HCT116 (cell line): Measurements from ENCODE around the gene CHADL. TPM values are rescaled to one million over a fixed set of nuclear protein-coding genes. Genes with fewer than 3 reads are reported as not detected.

ENCODE experiments used
- ATAC-seq: fragments of 200-7000 bp; cut with Tn5 transposase; 2 replicates; pipeline ENCODE4 v1.9.1; 2020; ENCODE audit warnings: mild to moderate bottlenecking, moderate library complexity
- BruUV-seq: library from RNA; stranded (reverse); fragments of 400-500 nt; replicated peaks from 2 replicates; lab custom pipeline; 2021; lab: Mats Ljungman, UMichigan
- CTCF ChIA-PET: fragments of 300-600 bp; sonication (Branson Sonifier 250); formaldehyde crosslinking; loops from one replicate; lab custom pipeline; 2021; ENCODE audit warnings: antibody characterized with exemption; lab: Charles Lee
- POLR2A ChIA-PET: fragments of 300-600, 350-600 bp; sonication (Branson Sonifier 250); formaldehyde crosslinking; loops from one replicate; lab custom pipeline; 2021; ENCODE audit warnings: antibody characterized with exemption; lab: Charles Lee
- RAD21 ChIA-PET, 2 experiments: fragments of 300-600 bp; sonication (Branson Sonifier 250); formaldehyde crosslinking; loops; one replicate each; lab custom pipeline; 2023; ENCODE audit warnings: low total read pairs in 2 of 2; ENCODE audit not compliant: uncharacterized antibody in 2 of 2, unreplicated experiment in 2 of 2, low non-redundant PET in 1 of 2; lab: Charles Lee
- DNase-seq: peaks from one replicate; pipeline ENCODE4 v3.0.0-alpha.2; 2010; ENCODE audit warnings: low read depth, low spot score
- H2AFZ ChIP-seq: fragments of 200-600 bp; shearing (Covaris generic), sonication (generic); 2 replicates; pipeline ENCODE4 v1.6.1; 2017; ENCODE audit warnings: low read depth, mixed run types, mixed read lengths, antibody characterized with exemption, low read length; ENCODE audit not compliant: poor library complexity, severe bottlenecking
- H3K27ac ChIP-seq: 2 replicates; pipeline ENCODE4 v1.5.1; 2012; ENCODE audit warnings: low read depth, low read length
- H3K27me3 ChIP-seq: fragments of 200-600 bp; sonication (generic); 2 replicates; pipeline ENCODE4 v1.6.1; 2016; ENCODE audit warnings: mixed run types, low read length, mixed read lengths; ENCODE audit not compliant: insufficient read depth
- H3K36me3 ChIP-seq, 2 experiments: fragments of 200-500 bp in 1 of 2; fragments of 200-600 bp in 1 of 2; sonication (Bioruptor generic) in 1 of 2; sonication (generic) in 1 of 2; 2 replicates each; pipeline versions ENCODE4 v1.5.1 to v1.6.1; 2014 to 2016; ENCODE audit warnings: low read length in 2 of 2, inconsistent platforms in 1 of 2, mixed read lengths in 1 of 2, mixed run types in 1 of 2; ENCODE audit not compliant: insufficient read depth in 2 of 2, control insufficient read depth in 1 of 2
- H3K4me1 ChIP-seq, 2 experiments: fragments of 200-600 bp in 1 of 2; sonication (generic) in 1 of 2; 2 replicates each; pipeline versions ENCODE4 v1.5.1 to v1.6.1; 2012 to 2017; ENCODE audit warnings: low read length in 2 of 2, inconsistent platforms in 1 of 2, mild to moderate bottlenecking in 1 of 2, mixed read lengths in 1 of 2, mixed run types in 1 of 2, moderate library complexity in 1 of 2; ENCODE audit not compliant: insufficient read depth in 2 of 2, control insufficient read depth in 1 of 2
- H3K4me2 ChIP-seq: fragments of 200-600 bp; sonication (generic); 2 replicates; pipeline ENCODE4 v1.6.1; 2017; ENCODE audit warnings: mixed run types, low read length, mixed read lengths
- H3K4me3 ChIP-seq, 2 experiments: fragments of 200-600 bp in 1 of 2; sonication (generic) in 1 of 2; replicated peaks in 1 of 2; 2 replicates each; pipeline ENCODE4 v1.5.1; 2011 to 2016; ENCODE audit warnings: low read length in 2 of 2, control low read depth in 1 of 2, low read depth in 1 of 2, mild to moderate bottlenecking in 1 of 2, mixed read lengths in 1 of 2, mixed run types in 1 of 2
- H3K79me2 ChIP-seq: fragments of 200-600 bp; sonication (generic); 2 replicates; pipeline ENCODE4 v1.6.1; 2017; ENCODE audit warnings: mild to moderate bottlenecking, mixed run types, low read length, moderate library complexity, mixed read lengths; ENCODE audit not compliant: insufficient read depth
- H3K9ac ChIP-seq: fragments of 200-600 bp; sonication (generic); 2 replicates; pipeline ENCODE4 v1.6.1; 2016; ENCODE audit warnings: low read length, mixed read lengths
- H3K9me2 ChIP-seq: fragments of 200-600 bp; sonication (generic), shearing (Covaris generic); 2 replicates; pipeline ENCODE4 v1.6.1; 2017; ENCODE audit warnings: mixed run types, mild to moderate bottlenecking, moderate library complexity; ENCODE audit not compliant: insufficient read depth
- H3K9me3 ChIP-seq, 2 experiments: fragments of 200-500 bp in 1 of 2; fragments of 200-600 bp in 1 of 2; sonication (Bioruptor generic) in 1 of 2; sonication (generic) in 1 of 2; 2 replicates each; pipeline ENCODE4 v1.6.1; 2014 to 2017; ENCODE audit warnings: low read length in 2 of 2, mixed read lengths in 2 of 2, inconsistent platforms in 1 of 2, low read depth in 1 of 2, mild to moderate bottlenecking in 1 of 2, mixed run types in 1 of 2, moderate library complexity in 1 of 2; ENCODE audit not compliant: control insufficient read depth in 1 of 2, insufficient read depth in 1 of 2
- H4K20me1 ChIP-seq: fragments of 200-600 bp; sonication (generic), shearing (Covaris generic); 2 replicates; pipeline ENCODE4 v1.6.1; 2017; ENCODE audit warnings: mixed run types, mild to moderate bottlenecking, moderate library complexity; ENCODE audit not compliant: insufficient read depth
- CBX3 ChIP-seq: IDR thresholded peaks from 2 replicates; pipeline ENCODE4 v1.6.1; 2012; ENCODE audit warnings: low read depth
- CTCF ChIP-seq, 3 experiments: fragments of 200-600 bp in 1 of 3; sonication (generic) in 1 of 3; IDR thresholded peaks in 2 of 3; conservative IDR thresholded peaks in 1 of 3; 2 replicates each; pipeline ENCODE4 v1.5.1; 2012 to 2017; ENCODE audit warnings: low read depth in 2 of 3, low read length in 2 of 3, antibody characterized with exemption in 1 of 3, borderline replicate concordance in 1 of 3, control low read depth in 1 of 3, mild to moderate bottlenecking in 1 of 3, mixed read lengths in 1 of 3, mixed run types in 1 of 3, moderate library complexity in 1 of 3; ENCODE audit not compliant: insufficient read depth in 1 of 3
- EGR1 ChIP-seq: IDR thresholded peaks from 2 replicates; pipeline ENCODE4 v1.6.1; 2012; ENCODE audit warnings: low read depth
- EZH2phosphoT487 ChIP-seq: fragments of 200-600 bp; IDR thresholded peaks from 2 replicates; pipeline ENCODE4 v1.6.1; 2018; ENCODE audit warnings: antibody characterized with exemption, borderline replicate concordance
- FOSL1 ChIP-seq: IDR thresholded peaks from 2 replicates; pipeline ENCODE4 v1.6.1; 2012; ENCODE audit warnings: low read depth
- JUND ChIP-seq: IDR thresholded peaks from 2 replicates; pipeline ENCODE4 v1.6.1; 2012
- POLR2A ChIP-seq: IDR thresholded peaks from 2 replicates; pipeline ENCODE4 v1.7.0; 2011; ENCODE audit warnings: borderline replicate concordance; ENCODE audit not compliant: insufficient read depth, insufficient read length; ENCODE audit errors: extremely low read depth
- RAD21 ChIP-seq: IDR thresholded peaks from 2 replicates; pipeline ENCODE4 v1.6.1; 2012; ENCODE audit warnings: low read depth, mild to moderate bottlenecking
- SP1 ChIP-seq: IDR thresholded peaks from 2 replicates; pipeline ENCODE4 v1.6.1; 2012; ENCODE audit warnings: low read depth
- TCF7L2 ChIP-seq: IDR thresholded peaks from 2 replicates; pipeline ENCODE4 v1.7.0; 2011; ENCODE audit warnings: borderline replicate concordance, inconsistent platforms; ENCODE audit not compliant: insufficient read depth, insufficient read length; ENCODE audit errors: extremely low read depth
- ZBTB33 ChIP-seq: IDR thresholded peaks from 2 replicates; pipeline ENCODE4 v1.6.1; 2011; ENCODE audit warnings: mild to moderate bottlenecking, low read length, moderate library complexity; ENCODE audit not compliant: insufficient replicate concordance; ENCODE audit errors: extremely low read depth
- intact Hi-C: fragments of 100-400 bp; cut with micrococcal nuclease; formaldehyde crosslinking; loops from 2 replicates; pipeline ENCODE4 v1.10.0; 2022
- total RNA-seq: library from RNA; stranded (reverse); gene quantifications from one replicate; pipeline ENCODE4 v1.2.1, GENCODE V29; 2021; ENCODE audit not compliant: unreplicated experiment
- TF ChIP-seq, protein P1 (sequence below): IDR thresholded peaks from 2 replicates; pipeline ENCODE4 v1.6.1; 2012; ENCODE audit warnings: low read depth
- TF ChIP-seq, protein P2 (sequence below): IDR thresholded peaks from 2 replicates; pipeline ENCODE4 v1.6.1; 2012

CHADL gene
- total RNA-seq, 1 experiment from 2014 or later, result 0.47 TPM

GRCh38 chr22:41241133-41241676, 474 bp upstream of the CHADL start (continued):
- TF ChIP-seq CTCF (IDR thresholded peaks at IDR 0.05 in 2 of 3, conservative IDR thresholded peaks at IDR 0.05 in 1 of 3; ENCODE audit: borderline replicate concordance in 1 of 3, insufficient read depth in 1 of 3, low read depth in 2 of 3, low read length in 2 of 3) (no peak), JUND (no peak), SP1 (no peak), CBX3 (no peak), EZH2phosphoT487 (no peak), FOSL1 (no peak)

- ATAC-seq (no peak), DNase-seq (no peak)
- Histone ChIP-seq H4K20me1 (peaks cover 4% of the 10 kb centered on the region; the same call in 1 of the 2 replicates), H3K9me3 (no peaks in the 10 kb centered on the region), H3K36me3 (no peaks in the 10 kb centered on the region), H3K9me2 (no peaks in the 10 kb centered on the region), H3K4me3 (no peak overlapping the region), H3K79me2 (no peaks in the 10 kb centered on the region), H3K9ac (no peak overlapping the region), H3K27me3 (no peaks in the 10 kb centered on the region), H3K27ac (no peak overlapping the region), H3K4me2 (no peak overlapping the region), H2AFZ (no peak overlapping the region), H3K4me1 (peaks cover 11 to 13% of the 10 kb centered on the region in 2 experiments; a peak in 3 of 4 replicates)
- ChIA-PET RAD21 (no interaction called here), POLR2A (no interaction called here), CTCF (no interaction called here)
- intact Hi-C loops, result no loop called here
- no TSS peak for BruUV-seq
- TF ChIP-seq TCF7L2 (no peak), EGR1 (no peak), EZH2phosphoT487 (no peak), RAD21 (no peak), JUND (no peak), POLR2A (no peak), ZBTB33 (no peak)
- TF ChIP-seq, protein P1, sequence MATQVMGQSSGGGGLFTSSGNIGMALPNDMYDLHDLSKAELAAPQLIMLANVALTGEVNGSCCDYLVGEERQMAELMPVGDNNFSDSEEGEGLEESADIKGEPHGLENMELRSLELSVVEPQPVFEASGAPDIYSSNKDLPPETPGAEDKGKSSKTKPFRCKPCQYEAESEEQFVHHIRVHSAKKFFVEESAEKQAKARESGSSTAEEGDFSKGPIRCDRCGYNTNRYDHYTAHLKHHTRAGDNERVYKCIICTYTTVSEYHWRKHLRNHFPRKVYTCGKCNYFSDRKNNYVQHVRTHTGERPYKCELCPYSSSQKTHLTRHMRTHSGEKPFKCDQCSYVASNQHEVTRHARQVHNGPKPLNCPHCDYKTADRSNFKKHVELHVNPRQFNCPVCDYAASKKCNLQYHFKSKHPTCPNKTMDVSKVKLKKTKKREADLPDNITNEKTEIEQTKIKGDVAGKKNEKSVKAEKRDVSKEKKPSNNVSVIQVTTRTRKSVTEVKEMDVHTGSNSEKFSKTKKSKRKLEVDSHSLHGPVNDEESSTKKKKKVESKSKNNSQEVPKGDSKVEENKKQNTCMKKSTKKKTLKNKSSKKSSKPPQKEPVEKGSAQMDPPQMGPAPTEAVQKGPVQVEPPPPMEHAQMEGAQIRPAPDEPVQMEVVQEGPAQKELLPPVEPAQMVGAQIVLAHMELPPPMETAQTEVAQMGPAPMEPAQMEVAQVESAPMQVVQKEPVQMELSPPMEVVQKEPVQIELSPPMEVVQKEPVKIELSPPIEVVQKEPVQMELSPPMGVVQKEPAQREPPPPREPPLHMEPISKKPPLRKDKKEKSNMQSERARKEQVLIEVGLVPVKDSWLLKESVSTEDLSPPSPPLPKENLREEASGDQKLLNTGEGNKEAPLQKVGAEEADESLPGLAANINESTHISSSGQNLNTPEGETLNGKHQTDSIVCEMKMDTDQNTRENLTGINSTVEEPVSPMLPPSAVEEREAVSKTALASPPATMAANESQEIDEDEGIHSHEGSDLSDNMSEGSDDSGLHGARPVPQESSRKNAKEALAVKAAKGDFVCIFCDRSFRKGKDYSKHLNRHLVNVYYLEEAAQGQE, result no peak
- TF ChIP-seq, protein P2, sequence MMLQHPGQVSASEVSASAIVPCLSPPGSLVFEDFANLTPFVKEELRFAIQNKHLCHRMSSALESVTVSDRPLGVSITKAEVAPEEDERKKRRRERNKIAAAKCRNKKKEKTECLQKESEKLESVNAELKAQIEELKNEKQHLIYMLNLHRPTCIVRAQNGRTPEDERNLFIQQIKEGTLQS, result no peak
These were observed 1.1 kb downstream of the CHADL start for GRCh38 chr22:41239443-41240128.
